ENCODE results near the gene LARP4B. TPM values are rescaled to one million over a fixed set of nuclear protein-coding genes. Genes with fewer than 3 reads are reported as not detected.
A peak's percentile ranks its signal among the peaks of the same experiment; 100 is the strongest.

Gene LARP4B
- total and polyA plus RNA-seq, 2 donors (not counting 3 experiments of a cell fraction or from before 2014, with no cell fraction given) = 27.4 to 101 TPM

DNA sequence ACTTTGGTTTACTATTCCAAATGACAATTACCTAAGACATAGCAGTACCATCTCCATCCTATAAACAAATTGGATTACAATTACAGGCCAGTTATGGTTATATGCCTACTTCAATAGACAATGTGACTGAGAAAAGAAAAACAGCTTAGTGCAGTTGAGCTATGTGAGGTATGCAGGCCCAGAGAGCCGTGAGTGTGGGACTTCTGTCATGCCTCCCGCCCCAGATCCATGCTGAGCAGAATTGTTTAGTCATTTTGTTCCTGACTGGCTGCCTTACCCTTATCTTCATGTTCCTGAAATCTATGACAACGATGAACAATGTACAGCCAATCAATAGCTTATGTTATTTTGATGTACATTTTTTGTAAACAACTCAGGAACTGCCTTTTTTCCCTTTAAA is 21.7 kb downstream of the LARP4B start:
- Histone ChIP-seq H2AFZ (ENCODE audit: low read depth, low read length) (no peak overlapping the region), H3K9me1 (replicated peaks; ENCODE audit: control insufficient read depth, extremely low read depth, insufficient read depth, low read length) (no peaks in the 10 kb centered on the region), H3K27me3 (ENCODE audit: control insufficient read depth in 2 of 2, insufficient read depth in 2 of 2, low read length in 2 of 2) (no peaks in the 10 kb centered on the region), H3K4me2 (ENCODE audit: insufficient read depth, low read length) (no peak overlapping the region), H3K27ac (ENCODE audit: insufficient read depth, low read depth, low read length) (no peak overlapping the region), H3K36me3 (ENCODE audit: control insufficient read depth in 2 of 2, extremely low read depth in 1 of 2, insufficient read depth in 2 of 2, low read length in 2 of 2) (peaks cover 0 to 7% of the 10 kb centered on the region in 2 experiments), H3K4me3 (replicated peaks in 1 of 3; ENCODE audit: insufficient read depth in 1 of 3, low read depth in 1 of 3, low read length in 3 of 3) (no peak overlapping the region), H3K9me3 (replicated peaks; ENCODE audit: control insufficient read depth, insufficient read depth, low read length) (no peaks in the 10 kb centered on the region), H4K20me1 (replicated peaks; ENCODE audit: control insufficient read depth, extremely low read depth, insufficient read depth, low read length) (no peaks in the 10 kb centered on the region), H3K4me1 (ENCODE audit: control insufficient read depth, extremely low read depth, insufficient read depth, low read length) (no peaks in the 10 kb centered on the region), H3K9ac (replicated peaks; ENCODE audit: extremely low read depth, insufficient read depth, low read length) (no peak overlapping the region), H3K79me2 (ENCODE audit: control insufficient read depth, insufficient read depth, low read length) (peaks cover 80% of the 10 kb centered on the region)
- ChIA-PET POLR2A (no interaction called here), CTCF (interaction anchor here (0.8 kb wide), 1 partner anchor 19 kb away, joined by 4 read pairs; no protein-coding TSS in a partner anchor)
- intact Hi-C loops (cut with micrococcal nuclease) = no loop called here
- dilution Hi-C loops (cut with MboI; ENCODE audit: extremely low pct_ligation_motif_present, low sequenced_read_pairs) = no loop called here
- DNase-seq (ENCODE audit: low read depth, low spot score) (no peak), FAIRE-seq (peak; percentile 50)
- BruUV-seq (replicated peaks) = no TSS peak
- TF ChIP-seq POLR2AphosphoS5 (IDR thresholded peaks at IDR 0.05; ENCODE audit: insufficient read depth, low read depth, low read length) (no peak), MAX (IDR thresholded peaks at IDR 0.05; ENCODE audit: insufficient read depth, insufficient read length) (no peak)
- TF ChIP-seq, protein P1, sequence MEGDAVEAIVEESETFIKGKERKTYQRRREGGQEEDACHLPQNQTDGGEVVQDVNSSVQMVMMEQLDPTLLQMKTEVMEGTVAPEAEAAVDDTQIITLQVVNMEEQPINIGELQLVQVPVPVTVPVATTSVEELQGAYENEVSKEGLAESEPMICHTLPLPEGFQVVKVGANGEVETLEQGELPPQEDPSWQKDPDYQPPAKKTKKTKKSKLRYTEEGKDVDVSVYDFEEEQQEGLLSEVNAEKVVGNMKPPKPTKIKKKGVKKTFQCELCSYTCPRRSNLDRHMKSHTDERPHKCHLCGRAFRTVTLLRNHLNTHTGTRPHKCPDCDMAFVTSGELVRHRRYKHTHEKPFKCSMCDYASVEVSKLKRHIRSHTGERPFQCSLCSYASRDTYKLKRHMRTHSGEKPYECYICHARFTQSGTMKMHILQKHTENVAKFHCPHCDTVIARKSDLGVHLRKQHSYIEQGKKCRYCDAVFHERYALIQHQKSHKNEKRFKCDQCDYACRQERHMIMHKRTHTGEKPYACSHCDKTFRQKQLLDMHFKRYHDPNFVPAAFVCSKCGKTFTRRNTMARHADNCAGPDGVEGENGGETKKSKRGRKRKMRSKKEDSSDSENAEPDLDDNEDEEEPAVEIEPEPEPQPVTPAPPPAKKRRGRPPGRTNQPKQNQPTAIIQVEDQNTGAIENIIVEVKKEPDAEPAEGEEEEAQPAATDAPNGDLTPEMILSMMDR (IDR thresholded peaks at IDR 0.05; ENCODE audit: extremely low read depth in 1 of 2, insufficient read depth in 1 of 2, low read depth in 1 of 2, low read length in 2 of 2) = no peak

GRCh38 chr10:905972-906371 is 25.5 kb downstream of the LARP4B start:
- FAIRE-seq = no peak
- no peaks in the 10 kb centered on the region for H3K36me3 ChIP-seq (ENCODE audit: control insufficient read depth in 2 of 2, extremely low read depth in 1 of 2, insufficient read depth in 2 of 2, low read length in 2 of 2)
- no peaks in the 10 kb centered on the region for H3K27me3 ChIP-seq (ENCODE audit: control insufficient read depth in 2 of 2, insufficient read depth in 2 of 2, low read length in 2 of 2)
- H3K9me1 ChIP-seq (replicated peaks; ENCODE audit: control insufficient read depth, extremely low read depth, insufficient read depth, low read length) = no peaks in the 10 kb centered on the region
- ChIA-PET POLR2A (no interaction called here), CTCF (interaction anchor here (1.4 kb wide), 1 partner anchor 12 kb away, joined by 3 read pairs; no protein-coding TSS in a partner anchor)
- no peak for TF ChIP-seq EZH2 (IDR thresholded peaks at IDR 0.05; ENCODE audit: borderline replicate concordance, low read depth, low read length, severe bottlenecking)
- TF ChIP-seq, protein P1 (IDR thresholded peaks at IDR 0.05; ENCODE audit: extremely low read depth in 1 of 2, insufficient read depth in 1 of 2, low read depth in 1 of 2, low read length in 2 of 2) = no peak
- no peak for TF ChIP-seq POLR2AphosphoS5 (IDR thresholded peaks at IDR 0.05; ENCODE audit: insufficient read depth, low read depth, low read length)
- TF ChIP-seq GATA2 (IDR thresholded peaks at IDR 0.05; ENCODE audit: insufficient read depth, insufficient read length, low read depth, low read length) = no peak
- H3K9me3 ChIP-seq (replicated peaks; ENCODE audit: control insufficient read depth, insufficient read depth, low read length) = no peaks in the 10 kb centered on the region
- dilution Hi-C loops (cut with MboI; ENCODE audit: extremely low pct_ligation_motif_present, low sequenced_read_pairs) (no loop called here), intact Hi-C loops (cut with micrococcal nuclease) (no loop called here)
- peaks cover 86% of the 10 kb centered on the region for H3K79me2 ChIP-seq (ENCODE audit: control insufficient read depth, insufficient read depth, low read length)
- H3K4me3 ChIP-seq (replicated peaks in 1 of 3; ENCODE audit: insufficient read depth in 1 of 3, low read depth in 1 of 3, low read length in 3 of 3) = no peak overlapping the region
- no peak overlapping the region for H2AFZ ChIP-seq (ENCODE audit: low read depth, low read length)
- DNase-seq (ENCODE audit: low read depth, low spot score) = no peak
- no peak overlapping the region for H3K27ac ChIP-seq (ENCODE audit: insufficient read depth, low read depth, low read length)
- H3K4me2 ChIP-seq (ENCODE audit: insufficient read depth, low read length) = no peak overlapping the region
- no peaks in the 10 kb centered on the region for H4K20me1 ChIP-seq (replicated peaks; ENCODE audit: control insufficient read depth, extremely low read depth, insufficient read depth, low read length)
- no TSS peak for BruUV-seq (replicated peaks)
- no peak overlapping the region for H3K9ac ChIP-seq (replicated peaks; ENCODE audit: extremely low read depth, insufficient read depth, low read length)
- peaks cover 7% of the 10 kb centered on the region for H3K4me1 ChIP-seq (ENCODE audit: control insufficient read depth, extremely low read depth, insufficient read depth, low read length)

Data from endothelial cell of umbilical vein (primary cell).